HG02678 (cell line): ENCODE data around the gene TAS2R14.

Source experiments
- ATAC-seq: cut with Tn5 transposase; IDR thresholded peaks from one replicate; pipeline ENCODE4 v1.9.1; 2021; ENCODE audit warnings: mild to moderate bottlenecking, moderate library complexity; ENCODE audit not compliant: unreplicated experiment

TAS2R14 gene, protein sequence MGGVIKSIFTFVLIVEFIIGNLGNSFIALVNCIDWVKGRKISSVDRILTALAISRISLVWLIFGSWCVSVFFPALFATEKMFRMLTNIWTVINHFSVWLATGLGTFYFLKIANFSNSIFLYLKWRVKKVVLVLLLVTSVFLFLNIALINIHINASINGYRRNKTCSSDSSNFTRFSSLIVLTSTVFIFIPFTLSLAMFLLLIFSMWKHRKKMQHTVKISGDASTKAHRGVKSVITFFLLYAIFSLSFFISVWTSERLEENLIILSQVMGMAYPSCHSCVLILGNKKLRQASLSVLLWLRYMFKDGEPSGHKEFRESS

DNA sequence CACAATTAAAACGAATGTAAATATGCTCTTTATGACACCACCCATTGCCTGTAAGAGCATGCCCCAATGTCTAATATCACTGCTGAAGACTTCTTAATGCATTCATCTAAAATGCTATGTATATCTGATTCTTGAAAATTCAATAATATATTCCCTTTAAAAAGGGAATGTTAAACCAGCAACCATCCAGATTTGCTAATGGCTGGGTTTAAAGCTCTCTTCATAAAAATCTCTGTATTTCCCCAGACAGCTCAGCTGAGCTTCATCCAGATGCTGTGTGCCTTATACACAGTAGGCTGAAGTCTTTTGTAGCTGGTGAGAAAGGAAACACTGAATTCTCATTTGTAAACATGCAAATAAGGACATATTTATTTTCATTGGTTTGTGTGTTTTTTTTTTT, at the start of gene TAS2R14:
Gene TAS2R14, minus strand, starts transcription at position 101 of the 400 bp plus-strand sequence. Its CDS starts 56 bp downstream, at position 45.
- ATAC-seq, result no peak

DNA sequence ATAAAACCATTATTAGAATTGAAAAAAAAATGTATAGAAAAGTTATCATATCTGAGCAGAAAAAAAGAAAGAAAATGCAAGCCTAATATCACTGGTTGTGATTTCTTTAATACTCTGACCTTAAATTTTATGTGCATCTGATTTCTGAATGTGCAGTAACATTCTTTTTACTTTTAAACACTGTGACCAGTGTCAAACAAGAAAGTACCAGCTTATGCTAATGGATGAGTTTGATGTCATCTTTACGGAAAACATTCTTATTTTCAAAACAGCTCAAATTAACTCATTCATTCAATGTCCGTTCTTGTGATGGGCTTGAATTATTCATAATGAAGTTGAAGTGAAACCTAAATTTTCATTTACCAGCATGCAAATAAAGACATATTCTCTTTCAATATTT, 47.7 kb upstream of the TAS2R14 start, which contains the start of gene TAS2R50:
Gene TAS2R50, minus strand, starts transcription at position 101 of the 400 bp plus-strand sequence. Its CDS starts 52 bp downstream, at position 49.
- ATAC-seq, result no peak

DNA sequence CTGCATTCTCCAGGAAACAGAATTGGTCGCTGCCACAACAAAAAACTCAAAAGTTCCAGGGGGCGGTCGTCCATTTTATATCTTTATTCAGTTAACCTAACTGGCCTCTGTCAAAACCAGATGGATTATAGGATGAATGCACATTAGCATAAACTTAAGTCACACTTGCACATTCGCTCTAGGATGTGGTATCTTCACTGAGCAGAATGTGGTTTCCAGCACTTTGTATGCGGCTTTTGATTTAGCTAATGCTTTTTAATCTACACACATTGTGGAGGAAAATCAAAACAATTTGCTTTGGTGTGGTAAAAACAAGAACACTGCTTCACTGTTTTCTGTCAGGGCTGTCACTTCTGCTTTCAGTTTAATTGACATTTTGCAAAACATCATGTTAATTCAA, 43.2 kb upstream of the TAS2R14 start:
- no peak for ATAC-seq

DNA sequence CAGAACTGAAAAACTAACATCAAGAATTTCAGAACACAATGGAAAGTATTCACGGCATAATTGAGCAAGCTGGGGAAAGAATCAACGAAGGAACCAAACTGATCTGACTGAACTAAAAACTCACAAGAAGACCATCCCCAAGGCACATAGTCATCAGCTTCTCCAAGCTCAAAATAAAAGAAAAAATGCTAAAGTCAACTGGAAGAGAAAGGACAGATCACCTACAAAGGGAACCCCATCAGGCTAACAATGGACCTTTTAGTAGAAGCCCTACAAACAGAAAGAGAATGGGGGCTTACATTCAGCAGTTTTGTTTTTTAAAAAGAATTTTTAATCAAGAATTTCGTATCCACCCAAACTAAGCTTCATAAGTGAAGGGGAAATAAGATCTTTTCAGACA, 35.9 kb upstream of the TAS2R14 start:
- ATAC-seq, result no peak

DNA sequence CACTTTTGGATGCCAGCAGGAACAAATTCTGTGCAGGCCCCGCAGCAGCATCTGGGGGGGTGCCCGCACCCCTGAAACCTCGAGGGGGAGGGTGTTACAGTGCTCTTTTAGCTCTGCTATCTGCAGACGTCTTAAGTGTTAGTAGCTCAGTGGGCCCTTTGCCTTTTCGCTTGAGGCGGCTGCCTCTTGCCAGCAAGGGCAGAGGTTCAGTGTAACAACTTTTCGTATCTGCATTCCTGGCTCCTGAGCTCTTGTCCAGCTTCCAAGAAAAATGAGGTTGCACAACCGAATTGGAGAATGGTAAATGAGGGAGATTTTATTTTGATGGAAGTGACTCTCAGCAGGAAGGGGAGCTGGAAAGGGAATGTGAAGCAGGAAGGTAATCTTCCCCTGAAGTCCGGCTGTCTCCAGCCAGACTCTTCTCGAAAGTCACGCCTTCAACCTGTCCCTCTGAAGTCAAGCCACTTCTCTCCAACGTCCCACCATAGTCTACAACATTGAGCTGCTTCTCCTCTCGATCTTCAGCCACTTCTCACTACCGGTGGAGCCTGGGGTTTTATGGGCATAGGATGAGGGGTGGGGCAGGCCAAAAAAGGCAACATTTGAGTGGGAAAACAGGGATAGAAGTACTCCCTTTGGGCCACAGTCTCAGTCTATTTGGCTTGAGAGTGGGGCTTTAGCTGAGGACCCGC, 29.8 kb upstream of the TAS2R14 start:
- no peak for ATAC-seq

DNA sequence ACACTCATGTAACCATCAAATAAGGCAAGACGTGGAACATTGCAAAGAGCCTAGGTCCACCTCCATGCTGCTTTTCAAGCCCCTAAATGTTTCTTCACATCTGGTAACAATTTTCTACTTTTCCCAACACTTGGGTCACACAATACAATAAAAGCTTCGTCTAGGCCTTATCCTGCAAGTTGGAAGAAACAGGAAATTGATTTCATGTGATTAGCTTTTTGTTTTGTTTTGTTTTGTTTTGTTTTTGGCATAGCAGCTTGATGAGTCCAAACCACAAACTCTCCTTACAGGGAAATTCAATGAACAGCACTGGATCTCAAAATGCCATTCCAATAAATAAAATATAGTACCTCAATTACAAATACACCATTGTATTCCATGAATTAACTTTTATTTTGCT, 28.3 kb upstream of the TAS2R14 start:
- ATAC-seq, result no peak

DNA sequence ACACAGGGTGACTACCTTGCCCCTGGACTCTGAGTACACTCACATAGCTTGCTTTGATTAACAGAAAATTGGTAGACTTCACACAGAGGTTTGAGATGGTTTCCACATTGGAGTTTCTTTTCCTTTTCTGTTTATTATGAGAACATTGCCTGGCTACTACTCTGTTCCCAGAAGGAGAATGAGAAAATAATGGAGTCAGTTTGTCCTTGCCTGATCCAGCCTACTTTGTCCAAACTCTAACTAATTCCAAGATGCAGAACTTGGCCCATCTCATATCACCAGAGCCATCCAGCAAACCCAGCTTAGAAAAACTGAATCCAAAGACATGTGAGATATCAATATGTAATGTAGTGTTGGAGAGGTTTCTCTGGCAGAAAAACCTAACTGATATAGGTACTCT, 27.3 kb upstream of the TAS2R14 start:
- ATAC-seq, result no peak

DNA sequence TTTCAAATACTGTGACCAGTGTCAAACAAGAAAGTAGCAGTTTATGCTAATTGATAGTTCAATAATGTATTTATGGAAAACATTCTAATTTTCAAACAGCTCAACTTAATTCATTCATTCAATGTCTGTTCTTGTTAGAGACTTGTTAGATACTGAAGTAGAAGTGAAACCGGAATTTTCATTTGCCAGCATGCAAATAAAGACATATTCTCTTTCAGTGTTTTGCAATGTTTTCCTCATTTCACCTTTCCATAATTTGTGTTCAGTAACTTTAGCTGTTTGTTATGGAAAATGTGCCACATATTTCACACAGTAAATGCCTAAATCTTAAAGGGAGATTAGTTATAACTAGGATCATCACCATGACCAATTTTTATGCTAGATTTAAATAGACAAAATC, 26.4 kb upstream of the TAS2R14 start:
- ATAC-seq, result no peak

DNA sequence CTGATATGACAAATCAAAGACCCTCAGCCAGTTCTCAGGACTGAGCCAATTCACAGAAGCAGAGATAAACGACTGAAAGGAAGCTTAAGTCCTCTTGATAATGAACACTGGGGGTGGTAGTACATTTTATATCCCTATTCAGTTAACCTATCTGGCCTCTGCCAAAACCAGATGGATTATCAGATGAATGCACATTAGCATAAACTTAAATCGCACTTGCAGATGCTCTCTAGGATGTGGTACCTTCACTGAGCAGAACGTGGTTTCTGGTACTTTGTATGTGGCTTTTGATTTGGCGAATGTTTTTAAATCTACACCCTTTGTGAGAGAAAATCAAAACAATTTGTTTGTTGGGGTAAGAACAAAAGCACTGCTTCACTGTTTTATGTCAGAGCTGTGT, 21.1 kb upstream of the TAS2R14 start:
- no peak for ATAC-seq

DNA sequence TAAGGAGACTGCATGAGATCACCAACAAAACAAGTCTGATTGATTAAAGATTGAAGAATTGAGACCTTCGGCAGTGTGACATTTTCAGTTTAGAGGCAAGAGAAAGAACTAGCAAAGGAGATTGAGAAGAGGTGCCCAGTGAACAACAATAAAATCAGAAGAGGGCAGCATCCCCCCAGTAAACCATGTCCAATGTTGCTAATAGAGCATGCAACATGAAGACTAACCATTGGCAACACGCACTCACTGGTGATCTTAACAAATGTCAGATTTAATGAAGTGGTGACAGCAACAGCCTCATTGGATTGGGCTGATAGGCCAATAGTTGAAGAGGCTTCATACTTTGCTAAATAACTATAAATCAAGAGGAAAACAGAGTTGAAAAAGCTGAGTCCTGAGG, 20.7 kb upstream of the TAS2R14 start:
- ATAC-seq, result no peak

DNA sequence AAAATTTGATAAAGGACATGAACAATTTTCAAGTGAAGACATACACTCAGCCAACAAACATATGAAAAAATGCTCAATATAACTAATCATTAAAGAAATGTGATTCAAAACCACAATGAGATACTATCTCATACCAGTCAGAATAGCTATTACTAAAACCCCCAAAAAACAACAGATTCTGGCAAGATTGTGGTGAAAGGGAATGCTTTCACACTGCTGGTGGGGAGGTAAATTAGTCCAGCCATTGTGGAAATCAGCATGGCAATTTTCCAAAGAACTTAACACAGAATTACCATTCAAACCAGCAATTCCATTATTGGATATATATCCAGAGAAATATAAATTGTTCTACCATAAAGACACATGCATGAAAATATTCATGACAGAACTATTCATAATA, 18.7 kb upstream of the TAS2R14 start:
- no peak for ATAC-seq

DNA sequence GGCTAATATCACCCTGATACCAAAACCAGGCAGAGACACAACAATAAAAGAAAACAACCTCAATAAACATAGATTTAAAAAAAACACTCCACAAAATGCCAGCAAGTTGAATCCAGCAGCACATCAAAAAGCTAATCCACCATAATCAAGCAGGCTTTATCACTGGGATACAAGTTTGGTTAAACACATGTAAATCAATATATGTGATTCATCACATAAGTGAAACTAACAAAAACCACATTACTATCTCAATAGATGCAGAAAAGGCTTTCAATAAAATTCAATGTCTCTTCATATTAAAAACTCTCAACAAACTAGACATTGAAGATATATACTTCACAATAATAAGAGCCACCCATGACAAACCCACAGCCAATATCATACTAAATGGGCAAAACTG, 17.0 kb upstream of the TAS2R14 start:
- no peak for ATAC-seq

DNA sequence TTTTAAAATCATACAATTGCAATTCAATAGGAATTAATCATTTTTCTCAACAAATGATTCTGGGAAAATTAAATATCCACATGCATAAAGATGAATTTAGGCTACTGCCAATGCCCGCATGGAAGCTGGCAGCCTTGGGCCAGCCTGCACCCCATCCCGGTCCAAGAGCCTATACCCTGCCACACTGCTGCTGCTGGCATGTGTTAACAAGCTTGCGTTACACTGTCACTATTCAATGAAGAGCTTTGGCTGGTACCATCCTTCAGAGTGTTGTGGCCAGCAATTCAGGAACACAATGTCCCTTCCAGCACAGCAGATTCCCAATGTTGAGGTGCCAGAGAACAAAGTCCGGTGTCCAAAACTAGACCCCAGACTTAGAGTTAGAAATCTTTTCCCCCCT, 13.6 kb upstream of the TAS2R14 start:
- ATAC-seq, result no peak

DNA sequence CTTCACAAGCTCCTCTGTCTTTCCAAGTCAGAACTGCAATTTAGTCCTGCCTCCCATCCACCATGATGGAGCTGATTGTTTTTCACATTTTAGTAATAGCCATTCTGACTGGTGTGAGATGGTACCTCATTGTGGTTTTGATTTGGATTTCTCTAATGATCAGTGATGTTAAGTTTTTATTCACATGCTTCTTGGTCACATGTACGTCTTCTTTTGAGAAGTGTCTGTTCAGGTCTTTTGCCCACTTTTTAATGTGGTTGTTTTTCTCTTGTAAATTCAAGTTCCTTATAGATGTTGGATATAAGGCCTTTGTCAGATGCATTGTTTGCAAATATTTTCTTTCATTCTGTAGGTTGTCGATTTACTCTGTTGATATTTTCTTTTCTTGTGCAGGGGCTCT, 4.1 kb upstream of the TAS2R14 start:
- no peak for ATAC-seq

DNA sequence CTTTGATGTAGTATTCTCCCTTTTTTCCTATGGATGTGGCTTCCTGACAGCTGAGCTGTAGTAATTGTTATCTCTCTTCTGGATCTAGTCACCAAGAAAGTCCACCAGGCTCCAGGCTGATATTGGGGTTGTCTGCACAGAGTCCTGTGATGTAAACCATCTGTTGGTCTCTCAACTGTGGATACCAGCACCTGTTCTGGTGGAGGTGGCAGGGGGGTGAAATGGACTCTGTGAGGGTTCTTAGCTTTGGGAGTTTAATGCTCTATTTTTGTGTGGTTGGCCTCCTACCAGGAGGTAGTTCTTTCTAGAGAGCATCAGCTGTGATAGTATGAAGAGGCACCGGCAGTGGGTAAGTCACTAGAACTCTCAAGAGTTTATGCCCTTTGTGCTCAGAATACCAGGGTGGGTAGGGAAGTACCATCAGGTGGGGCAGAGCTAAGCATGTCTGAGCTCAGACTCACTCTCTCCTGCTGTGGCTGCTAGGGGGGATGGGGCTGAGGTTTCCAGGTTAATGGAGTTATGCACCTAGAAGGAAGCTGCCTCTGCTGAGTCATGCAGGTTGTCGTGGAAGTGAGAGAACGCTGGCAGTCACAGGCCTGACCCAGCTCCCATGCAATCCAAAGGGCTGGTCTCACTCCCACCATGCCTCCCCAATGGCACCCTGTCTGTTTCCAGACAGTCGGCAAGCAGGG, 3.0 kb upstream of the TAS2R14 start:
- ATAC-seq, result no peak

DNA sequence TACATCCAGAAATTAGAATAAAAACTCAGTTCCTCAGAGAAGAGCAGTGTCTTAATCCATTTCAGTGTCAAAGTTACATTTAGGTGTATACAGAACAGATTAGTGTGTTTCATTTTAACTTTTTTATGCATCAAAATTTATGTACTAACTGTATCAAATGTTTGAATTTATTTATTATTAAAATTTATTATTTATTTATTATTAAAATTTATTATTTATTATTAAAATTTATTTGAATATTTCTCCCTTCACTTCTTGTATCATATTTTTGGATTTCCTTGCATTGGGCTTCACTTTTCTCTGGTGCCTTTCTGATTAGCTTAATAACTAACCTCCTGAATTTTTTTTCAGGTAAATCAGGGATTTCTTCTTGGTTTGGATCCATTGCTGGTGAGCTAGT, 2.3 kb upstream of the TAS2R14 start:
- ATAC-seq, result no peak

DNA sequence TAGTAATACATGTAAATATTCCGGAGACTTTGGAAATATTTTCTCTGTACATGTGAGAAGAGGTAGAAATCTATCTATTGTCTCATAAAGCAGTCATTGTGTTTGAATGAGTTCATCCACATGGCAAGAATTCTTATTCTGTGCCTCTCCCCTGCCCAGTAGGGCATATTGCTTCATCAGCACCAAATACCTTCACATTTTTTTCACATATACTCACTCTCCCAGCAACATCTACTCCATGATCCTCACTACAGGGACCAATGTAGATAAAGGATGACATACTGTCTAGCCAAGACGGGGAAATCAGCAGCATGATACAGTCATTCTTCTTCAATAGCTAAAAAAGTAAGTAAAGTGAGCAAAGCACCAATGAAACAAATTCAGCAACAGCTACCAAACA, 1.3 kb upstream of the TAS2R14 start:
- ATAC-seq, result no peak

DNA sequence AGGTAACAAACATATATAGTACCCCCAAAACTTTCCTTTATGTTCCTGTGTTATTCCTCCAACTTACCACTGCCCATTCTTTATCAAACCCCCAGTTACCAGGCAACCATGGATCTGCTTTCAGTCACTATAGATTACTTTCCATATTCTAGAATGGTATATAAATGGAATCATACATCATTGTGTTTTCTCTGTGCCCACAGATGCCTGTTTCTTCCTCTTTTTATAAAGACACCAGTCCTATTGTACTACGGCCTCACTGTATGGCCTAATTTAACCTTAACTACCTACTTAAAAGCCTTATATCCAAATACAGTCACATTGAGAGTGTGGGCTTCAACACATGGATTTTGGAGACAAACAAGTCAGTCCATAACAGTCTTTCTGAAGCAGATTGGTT, 2.6 kb downstream of the TAS2R14 start:
- no peak for ATAC-seq

DNA sequence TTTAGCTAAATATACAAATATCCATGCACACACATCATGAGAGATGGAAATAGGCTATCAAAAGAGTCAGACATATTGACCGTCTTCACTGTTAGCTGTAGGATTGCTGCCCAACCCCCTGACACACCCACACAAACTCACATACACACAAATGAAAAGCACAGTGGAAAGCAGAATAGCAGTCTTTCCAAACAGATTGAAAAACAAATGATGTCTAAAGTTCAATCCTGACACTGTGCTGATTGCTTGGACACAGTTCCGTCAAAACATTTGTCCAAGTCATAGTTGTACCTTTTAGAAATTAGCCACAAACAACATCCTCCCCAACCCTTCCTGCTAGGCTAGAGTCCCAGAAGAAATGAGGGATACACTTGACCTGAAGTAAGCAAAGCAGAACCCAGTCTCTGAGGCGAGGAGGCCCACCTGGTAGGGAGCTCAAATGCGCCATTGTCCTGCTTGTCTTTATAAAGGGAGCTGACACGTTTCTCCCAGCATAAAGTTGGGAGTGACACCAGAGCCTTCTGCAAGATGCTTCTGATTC, 10.2 kb downstream of the TAS2R14 start, which contains the start of gene PRH2:
Gene PRH2, plus strand, starts transcription at position 491 of the 541 bp plus-strand sequence. Its CDS starts 38 bp downstream, at position 529.
- no peak for ATAC-seq

DNA sequence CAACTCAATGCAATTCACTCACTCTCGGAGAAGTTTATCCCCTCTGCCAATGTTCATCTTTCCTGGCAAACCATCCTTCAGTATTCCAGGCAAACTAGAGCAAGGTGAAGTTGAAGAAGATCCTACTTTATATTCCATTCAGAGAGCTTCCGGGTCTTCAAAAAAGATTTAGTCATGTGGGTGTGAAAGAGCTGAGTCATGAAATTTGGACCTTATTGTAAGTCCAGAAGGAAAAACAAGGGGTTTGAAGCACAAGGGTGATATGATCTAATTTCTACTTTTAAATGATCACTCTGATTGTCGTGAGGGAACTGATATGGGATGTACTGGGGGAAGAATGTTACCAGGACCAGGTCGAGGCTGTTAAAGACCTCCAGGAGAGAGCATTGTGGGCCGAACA, 12.8 kb downstream of the TAS2R14 start:
- no peak for ATAC-seq

DNA sequence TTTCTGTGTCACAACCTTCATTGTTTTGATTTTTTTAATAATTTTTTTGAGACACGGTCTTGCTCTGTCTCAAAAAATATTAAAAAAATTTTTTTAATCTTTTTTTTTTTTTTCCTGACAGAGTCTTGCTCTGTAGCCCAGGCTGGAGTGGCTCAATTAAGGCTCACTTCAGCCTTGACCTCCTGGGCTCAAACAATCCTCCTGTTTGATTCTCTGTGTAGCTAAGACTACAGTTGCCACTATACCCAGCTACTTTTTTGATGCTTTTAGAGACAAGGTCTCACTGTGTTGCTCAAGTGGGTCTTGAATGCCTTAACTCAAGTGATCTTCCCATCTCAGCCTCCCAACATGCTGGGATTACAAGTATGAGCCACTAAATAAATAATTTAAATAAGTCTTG, 19.3 kb downstream of the TAS2R14 start:
- ATAC-seq, result no peak

DNA sequence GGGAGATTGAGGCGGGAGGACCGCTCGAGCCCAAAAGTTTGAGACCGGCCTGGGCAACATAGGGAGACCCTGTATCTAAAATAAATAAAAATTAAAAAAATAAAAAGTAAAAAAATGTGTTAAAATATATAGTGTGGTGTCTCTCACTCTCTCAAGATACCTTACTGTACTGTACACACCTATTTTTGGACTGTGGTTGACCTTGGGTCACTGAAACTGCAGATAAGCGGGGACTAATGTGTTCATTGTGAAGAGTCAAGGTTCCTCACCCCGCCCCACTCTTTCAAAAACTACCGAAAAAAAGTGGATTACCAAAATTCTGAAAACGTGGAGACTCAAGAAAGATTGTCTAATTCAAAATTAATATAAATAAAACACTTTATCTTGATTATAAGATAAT, 28.7 kb downstream of the TAS2R14 start:
- no peak for ATAC-seq
